T-cell (primary cell): ENCODE results near the gene ARL4D. TPM values are rescaled to one million over a fixed set of nuclear protein-coding genes. Genes with fewer than 3 reads are reported as not detected.
A peak's percentile ranks its signal among the peaks of the same experiment; 100 is the strongest.

Experiments used
- ATAC-seq, 4 experiments: fragments of 200-7000 bp in 3 of 4; fragments of 150-1000 bp in 1 of 4; cut with Tn5 transposase; replicated peaks in 1 of 4; 1 replicate in 3 of 4; 2 replicates in 1 of 4; pipeline ENCODE4 v1.10.0; 2021; ENCODE audit warnings: moderate library complexity in 3 of 4, mild to moderate bottlenecking in 2 of 4, moderate number of reproducible peaks in 1 of 4
- CTCF ChIA-PET, 2 donors: fragments of 300-600 bp; sonication (Branson Sonifier 250); formaldehyde crosslinking; loops; one replicate each; lab custom pipeline; 2022; ENCODE audit warnings: antibody characterized with exemption in 2 of 2; lab: Charles Lee
- POLR2A ChIA-PET, 2 donors: fragments of 300-600 bp; sonication (Branson Sonifier 250); formaldehyde crosslinking; loops; one replicate each; lab custom pipeline; 2022; ENCODE audit warnings: antibody characterized with exemption in 2 of 2; lab: Charles Lee
- DNase-seq, 35 experiments: peaks; one replicate each; pipeline versions ENCODE4 v3.0.0 to v3.0.0-alpha.2; 2013 to 2023
- H3K27ac ChIP-seq: one replicate; pipeline ENCODE4 v1.5.1; 2013; ENCODE audit warnings: low read length
- H3K27me3 ChIP-seq, 2 experiments: replicated peaks in 1 of 2; 1 replicate in 1 of 2; 2 replicates in 1 of 2; pipeline versions ENCODE4 v1.6.1 to v1.7.0; 2013; ENCODE audit warnings: low read length in 1 of 2, mixed read lengths in 1 of 2; ENCODE audit not compliant: control insufficient read depth in 2 of 2, insufficient read depth in 2 of 2; ENCODE audit errors: extremely low read depth in 1 of 2
- H3K36me3 ChIP-seq, 2 donors: 1 replicate in 1 of 2; 2 replicates in 1 of 2; pipeline versions ENCODE4 v1.6.1 to v1.7.0; 2013; ENCODE audit warnings: low read length in 1 of 2; ENCODE audit not compliant: control insufficient read depth in 2 of 2, insufficient read depth in 1 of 2; ENCODE audit errors: extremely low read depth in 1 of 2
- H3K4me1 ChIP-seq, 2 experiments: 1 replicate in 1 of 2; 2 replicates in 1 of 2; pipeline versions ENCODE4 v1.6.1 to v1.7.0; 2013; ENCODE audit warnings: low read length in 2 of 2, mixed read lengths in 1 of 2; ENCODE audit not compliant: insufficient read depth in 2 of 2, control insufficient read depth in 1 of 2; ENCODE audit errors: extremely low read depth in 1 of 2
- H3K4me3 ChIP-seq, 2 donors: 1 replicate in 1 of 2; 2 replicates in 1 of 2; pipeline versions ENCODE4 v1.5.1 to v1.7.0; 2013; ENCODE audit warnings: mild to moderate bottlenecking in 2 of 2, low read length in 1 of 2, moderate library complexity in 1 of 2; ENCODE audit not compliant: control insufficient read depth in 1 of 2; ENCODE audit errors: extremely low read depth in 1 of 2
- H3K9me3 ChIP-seq: 2 replicates; pipeline ENCODE4 v1.7.0; 2013
- H3K27ac Mint-ChIP-seq, 2 donors: one replicate each; pipeline ENCODE4 v1.8.0; 2020 to 2021; ENCODE audit warnings: mild to moderate bottlenecking in 2 of 2, mixed read lengths in 2 of 2
- H3K27me3 Mint-ChIP-seq, 2 donors: one replicate each; pipeline ENCODE4 v1.8.0; 2021 to 2022; ENCODE audit warnings: mixed read lengths in 2 of 2
- H3K36me3 Mint-ChIP-seq: one replicate; pipeline ENCODE4 v1.8.0; 2021; ENCODE audit warnings: mixed read lengths
- H3K4me1 Mint-ChIP-seq, 3 donors: one replicate each; pipeline ENCODE4 v1.8.0; 2020 to 2022; ENCODE audit warnings: mixed read lengths in 3 of 3, mild to moderate bottlenecking in 1 of 3
- H3K4me3 Mint-ChIP-seq, 3 donors: one replicate each; pipeline ENCODE4 v1.8.0; 2020 to 2022; ENCODE audit warnings: mild to moderate bottlenecking in 3 of 3, mixed read lengths in 3 of 3, moderate library complexity in 3 of 3
- H3K9me3 Mint-ChIP-seq, 3 donors: one replicate each; pipeline ENCODE4 v1.8.0; 2020 to 2022; ENCODE audit warnings: mixed read lengths in 3 of 3
- WGBS: methylation state at CpG from one replicate; pipeline ENCODE4 v1.1.5; 2013; ENCODE audit warnings: missing lambda C conversion rate; ENCODE audit not compliant: insufficient coverage; 5-methylcytosine and 5-hydroxymethylcytosine counted together
- total RNA-seq, 35 experiments: library from RNA in 6 of 35; stranded (reverse) in 6 of 35; fragments of 120-200 nt in 1 of 35; gene quantifications; one replicate each; pipeline versions ENCODE4 v1.2.1 to v1.2.4 and lab custom pipeline; 2013 to 2026

ARL4D gene
- total RNA-seq, 5 donors from 2014 or later (not counting 1 experiment from before 2014, with no cell fraction given): 1.3 to 2.9 (median 2.4) TPM

GRCh38 chr17:43353393-43353792, 45.4 kb upstream of the ARL4D start:
- H3K4me1 ChIP-seq: no peaks in the 10 kb centered on the region
- no peaks in the 10 kb centered on the region for H3K36me3 ChIP-seq
- no peak for ATAC-seq
- no peak overlapping the region for H3K27ac ChIP-seq
- Mint-ChIP-seq H3K4me1 (peaks cover 0 to 13% (median 5%) of the 10 kb centered on the region in 3 donors), H3K9me3 (peaks cover 0 to 16% (median 11%) of the 10 kb centered on the region in 3 donors), H3K27me3 (peaks cover 0 to 6% of the 10 kb centered on the region in 2 donors), H3K4me3 (no peak overlapping the region), H3K36me3 (peaks cover 21% of the 10 kb centered on the region), H3K27ac (no peak overlapping the region)
- no peak overlapping the region for H3K4me3 ChIP-seq
- 86% methylated on average over 2 of the region's 4 CpGs for WGBS
- POLR2A ChIA-PET: no interaction called here
- CTCF ChIA-PET: interaction anchor here in 1 of 2 donors (1.3 kb wide), 1 partner anchor 14 kb away, joined by 6 read pairs; no protein-coding TSS in a partner anchor
- no peaks in the 10 kb centered on the region for H3K9me3 ChIP-seq
- no peaks in the 10 kb centered on the region for H3K27me3 ChIP-seq
- DNase-seq: no peak

- H3K27me3 ChIP-seq: no peaks in the 10 kb centered on the region
Measured at GRCh38 chr17:43354371-43354770, 44.4 kb upstream of the ARL4D start.

GRCh38 chr17:43356450-43356849, 42.3 kb upstream of the ARL4D start:
- peaks cover 9 to 10% of the 10 kb centered on the region in 2 experiments for H3K4me1 ChIP-seq
- Mint-ChIP-seq H3K4me1 (peaks cover 17 to 32% (median 28%) of the 10 kb centered on the region in 3 donors), H3K9me3 (no peaks in the 10 kb centered on the region), H3K4me3 (no peak overlapping the region), H3K27ac (no peak overlapping the region), H3K36me3 (peaks cover 6% of the 10 kb centered on the region), H3K27me3 (peaks cover 4 to 6% of the 10 kb centered on the region in 2 donors)
- WGBS: 100% methylated on average over 3 of the region's 5 CpGs
- DNase-seq (no peak), ATAC-seq (no peak)
- H3K4me3 ChIP-seq: no peak overlapping the region
- no peaks in the 10 kb centered on the region for H3K27me3 ChIP-seq
- H3K36me3 ChIP-seq: no peaks in the 10 kb centered on the region
- H3K27ac ChIP-seq: no peak overlapping the region
- POLR2A ChIA-PET: interaction anchor here in 1 of 2 donors (1.0 kb wide), 1 partner anchor 11 kb away, joined by 4 read pairs; no protein-coding TSS in a partner anchor
- CTCF ChIA-PET: interaction anchor here in 1 of 2 donors (0.9 kb wide), 1 partner anchor 128 kb away, joined by 3 read pairs; the partner anchor contains the start of gene DHX8
- H3K9me3 ChIP-seq: no peaks in the 10 kb centered on the region

More at GRCh38 chr17:43354371-43354770, 44.4 kb upstream of the ARL4D start:
- peaks cover 9 to 22% (median 11%) of the 10 kb centered on the region in 3 donors for H3K4me1 Mint-ChIP-seq
- no peak overlapping the region for H3K27ac ChIP-seq
- CTCF ChIA-PET: interaction anchor here in 1 of 2 donors (1.3 kb wide), 1 partner anchor 15 kb away, joined by 6 read pairs; no protein-coding TSS in a partner anchor
- no peak overlapping the region for H3K27ac Mint-ChIP-seq
- H3K4me1 ChIP-seq: peaks cover 1 to 4% of the 10 kb centered on the region in 2 experiments
- POLR2A ChIA-PET: no interaction called here
- peaks cover 0 to 6% of the 10 kb centered on the region in 2 donors for H3K27me3 Mint-ChIP-seq
- WGBS: 91% methylated on average over 1 of the region's 2 CpGs
- H3K4me3 Mint-ChIP-seq: no peak overlapping the region
- no peak for ATAC-seq
- no peaks in the 10 kb centered on the region for H3K9me3 ChIP-seq
- peaks cover 0 to 11% (median 11%) of the 10 kb centered on the region in 3 donors for H3K9me3 Mint-ChIP-seq
- DNase-seq: no peak
- no peaks in the 10 kb centered on the region for H3K36me3 ChIP-seq
- no peak overlapping the region for H3K4me3 ChIP-seq
- peaks cover 17% of the 10 kb centered on the region for H3K36me3 Mint-ChIP-seq

GRCh38 chr17:43356999-43357398, 41.8 kb upstream of the ARL4D start:
- Histone ChIP-seq H3K4me3 (no peak overlapping the region), H3K36me3 (no peaks in the 10 kb centered on the region), H3K9me3 (no peaks in the 10 kb centered on the region), H3K4me1 (peaks cover 10% of the 10 kb centered on the region in 2 experiments), H3K27ac (no peak overlapping the region), H3K27me3 (no peaks in the 10 kb centered on the region)
- H3K27ac Mint-ChIP-seq: no peak overlapping the region
- DNase-seq: no peak
- H3K4me3 Mint-ChIP-seq: no peak overlapping the region
- H3K4me1 Mint-ChIP-seq: peaks cover 15 to 32% (median 32%) of the 10 kb centered on the region in 3 donors
- ATAC-seq: no peak
- H3K27me3 Mint-ChIP-seq: peaks cover 4 to 6% of the 10 kb centered on the region in 2 donors
- CTCF ChIA-PET: interaction anchor here (0.8 to 1.0 kb wide), 3 partner anchors 18 to 127 kb away, joined by 3 read pairs; partner anchors contain the start of gene DHX8 (in 1 of the 2)
- 94% methylated on average over 3 of the region's 4 CpGs for WGBS
- POLR2A ChIA-PET: interaction anchor here in 1 of 2 donors (0.6 to 1.0 kb wide), 2 partner anchors 11 to 136 kb away, joined by 4 read pairs; no protein-coding TSS in a partner anchor
- no peaks in the 10 kb centered on the region for H3K9me3 Mint-ChIP-seq
- H3K36me3 Mint-ChIP-seq: peaks cover 6% of the 10 kb centered on the region

- ChIA-PET CTCF (interaction anchor here (0.8 to 2.0 kb wide), 2 partner anchors 50 to 124 kb away, joined by 3 to 19 read pairs; partner anchors contain the start of gene DHX8 (in 1 of the 2)), POLR2A (interaction anchor here (1.4 to 3.3 kb wide), 4 partner anchors 9 to 124 kb away, joined by 5 to 44 read pairs (median 34); partner anchors contain the start of gene DHX8 (in 1 of the 2))
- Mint-ChIP-seq H3K4me3 (peak overlapping the region; percentile 80 to 94 (median 92)), H3K27ac (peak overlapping the region; percentile 100), H3K4me1 (peaks cover 18 to 39% (median 35%) of the 10 kb centered on the region in 3 donors), H3K27me3 (peaks cover 4 to 6% of the 10 kb centered on the region in 2 donors), H3K9me3 (no peaks in the 10 kb centered on the region), H3K36me3 (peaks cover 3% of the 10 kb centered on the region)
- Histone ChIP-seq H3K27me3 (no peaks in the 10 kb centered on the region), H3K27ac (peak overlapping the region; percentile 89), H3K4me1 (peaks cover 10 to 13% of the 10 kb centered on the region in 2 experiments), H3K9me3 (no peaks in the 10 kb centered on the region), H3K36me3 (no peaks in the 10 kb centered on the region), H3K4me3 (peak overlapping the region; percentile 58 to 61)
- peak in 1 of 35 experiments; percentile 16 for DNase-seq
- no peak for ATAC-seq
- 79% methylated on average over 11 of the region's 17 CpGs for WGBS
Measured at GRCh38 chr17:43359469-43360110, 39.2 kb upstream of the ARL4D start.

- Mint-ChIP-seq H3K36me3 (peaks cover 3% of the 10 kb centered on the region), H3K27me3 (peaks cover 4 to 6% of the 10 kb centered on the region in 2 donors), H3K4me3 (peak overlapping the region; percentile 80 to 94 (median 92)), H3K4me1 (peaks cover 20 to 47% (median 39%) of the 10 kb centered on the region in 3 donors), H3K9me3 (no peaks in the 10 kb centered on the region), H3K27ac (peak overlapping the region; percentile 100)
- ChIA-PET CTCF (interaction anchor here (0.5 to 2.3 kb wide), 11 partner anchors 8 to 1788 kb away, joined by 3 to 19 read pairs (median 4); partner anchors contain the start of genes ARL4D (in 1 of the 2), DHX8 (in 1 of the 2) and RPL27 (in 1 of the 2)), POLR2A (interaction anchor here (0.6 to 3.3 kb wide), 33 partner anchors 9 to 1689 kb away, joined by 3 to 59 read pairs (median 5); partner anchors contain the start of genes DHX8 (in 2 of the 2), ARL4D (in 1 of the 2), RETREG3 (in 1 of the 2) and RPL27 (in 1 of the 2))
- Histone ChIP-seq H3K4me3 (peak overlapping the region; percentile 58 to 61), H3K36me3 (no peaks in the 10 kb centered on the region), H3K9me3 (no peaks in the 10 kb centered on the region), H3K27ac (peak overlapping the region; percentile 89), H3K4me1 (peaks cover 10 to 13% of the 10 kb centered on the region in 2 experiments), H3K27me3 (no peaks in the 10 kb centered on the region)
- 23% methylated on average over 9 of the region's 18 CpGs for WGBS
- peak; percentile 26 to 55 (median 30) for ATAC-seq
- peak in 33 of 35 experiments; percentile 33 to 91 (median 75) for DNase-seq
Measured at GRCh38 chr17:43360376-43360738, 38.4 kb upstream of the ARL4D start.
